ENCODE results near the gene VPS54.

Gene VPS54

GRCh38 chr2:63894167-63894566, 125.1 kb downstream of the VPS54 start:
- DNase-seq: no peak

- no peak for DNase-seq
Observed at GRCh38 chr2:63893163-63893562, 126.1 kb downstream of the VPS54 start.

- no peak for DNase-seq
Observed at GRCh38 chr2:63891488-63892030, 127.7 kb downstream of the VPS54 start.

- DNase-seq: no peak
Observed at GRCh38 chr2:63890678-63891077, 128.6 kb downstream of the VPS54 start.

- DNase-seq: peak; percentile 21 to 29
Observed at GRCh38 chr2:63888490-63889402, 130.5 kb downstream of the VPS54 start.

- DNase-seq: no peak
Observed at GRCh38 chr2:63888053-63888452, 131.2 kb downstream of the VPS54 start.

GRCh38 chr2:63886445-63886844, 132.8 kb downstream of the VPS54 start:
- no peak for DNase-seq

GRCh38 chr2:63882395-63883105, 136.7 kb downstream of the VPS54 start:
- no peak for DNase-seq

GRCh38 chr2:63881205-63881604, 138.0 kb downstream of the VPS54 start:
- no peak for DNase-seq

GRCh38 chr2:63880625-63881024, 138.6 kb downstream of the VPS54 start:
- DNase-seq: no peak

GRCh38 chr2:63879876-63880433, 139.3 kb downstream of the VPS54 start:
- no peak for DNase-seq

- DNase-seq: no peak
Observed at GRCh38 chr2:63878486-63878885, 140.7 kb downstream of the VPS54 start.

- DNase-seq: no peak
Observed at GRCh38 chr2:63876311-63876710, 142.9 kb downstream of the VPS54 start.

GRCh38 chr2:63875559-63876245, 143.5 kb downstream of the VPS54 start:
- no peak for DNase-seq

- DNase-seq: no peak
Observed at GRCh38 chr2:63875131-63875527, 144.1 kb downstream of the VPS54 start.

GRCh38 chr2:63874204-63875130, 144.8 kb downstream of the VPS54 start:
- DNase-seq: no peak

GRCh38 chr2:63872571-63873328, 146.5 kb downstream of the VPS54 start:
- no peak for DNase-seq

- no peak for DNase-seq
Observed at GRCh38 chr2:63871864-63872263, 147.4 kb downstream of the VPS54 start.

- DNase-seq: no peak
Observed at GRCh38 chr2:63870679-63871078, 148.5 kb downstream of the VPS54 start.

- DNase-seq: no peak
Observed at GRCh38 chr2:63866009-63866709, 153.1 kb downstream of the VPS54 start.
